ENCODE results near the gene CENPB.
A peak's percentile ranks its signal among the peaks of the same experiment; 100 is the strongest.

The CENPB gene

DNA sequence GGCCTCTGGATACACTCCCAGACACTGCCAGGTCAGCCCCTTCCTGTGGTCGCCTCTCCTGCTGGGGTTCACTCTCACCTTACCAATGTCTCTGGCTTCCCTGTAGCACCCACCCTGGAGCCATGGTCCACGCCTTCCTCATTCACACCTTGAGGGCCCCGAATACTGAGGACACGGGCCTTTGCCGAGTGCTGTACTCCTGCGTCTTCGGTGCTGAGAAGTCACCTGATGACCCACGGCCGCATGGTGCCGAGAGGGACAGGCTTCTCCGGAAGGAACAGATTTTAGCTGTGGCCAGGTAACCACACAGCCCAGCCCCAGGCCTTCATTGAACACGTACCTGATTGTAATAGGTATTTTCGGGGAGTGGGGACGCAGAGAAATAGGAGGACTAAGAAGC, 35.5 kb upstream of the CENPB start:
- no peak for DNase-seq (ENCODE audit: low read depth)
- no peak overlapping the region for H3K4me3 ChIP-seq (ENCODE audit: control insufficient read depth, low read depth, low read length)
- TF ChIP-seq, protein P1, sequence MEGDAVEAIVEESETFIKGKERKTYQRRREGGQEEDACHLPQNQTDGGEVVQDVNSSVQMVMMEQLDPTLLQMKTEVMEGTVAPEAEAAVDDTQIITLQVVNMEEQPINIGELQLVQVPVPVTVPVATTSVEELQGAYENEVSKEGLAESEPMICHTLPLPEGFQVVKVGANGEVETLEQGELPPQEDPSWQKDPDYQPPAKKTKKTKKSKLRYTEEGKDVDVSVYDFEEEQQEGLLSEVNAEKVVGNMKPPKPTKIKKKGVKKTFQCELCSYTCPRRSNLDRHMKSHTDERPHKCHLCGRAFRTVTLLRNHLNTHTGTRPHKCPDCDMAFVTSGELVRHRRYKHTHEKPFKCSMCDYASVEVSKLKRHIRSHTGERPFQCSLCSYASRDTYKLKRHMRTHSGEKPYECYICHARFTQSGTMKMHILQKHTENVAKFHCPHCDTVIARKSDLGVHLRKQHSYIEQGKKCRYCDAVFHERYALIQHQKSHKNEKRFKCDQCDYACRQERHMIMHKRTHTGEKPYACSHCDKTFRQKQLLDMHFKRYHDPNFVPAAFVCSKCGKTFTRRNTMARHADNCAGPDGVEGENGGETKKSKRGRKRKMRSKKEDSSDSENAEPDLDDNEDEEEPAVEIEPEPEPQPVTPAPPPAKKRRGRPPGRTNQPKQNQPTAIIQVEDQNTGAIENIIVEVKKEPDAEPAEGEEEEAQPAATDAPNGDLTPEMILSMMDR (IDR thresholded peaks at IDR 0.05; ENCODE audit: control insufficient read depth, insufficient read depth, low read depth, low read length, missing control alignments), result no peak

DNA sequence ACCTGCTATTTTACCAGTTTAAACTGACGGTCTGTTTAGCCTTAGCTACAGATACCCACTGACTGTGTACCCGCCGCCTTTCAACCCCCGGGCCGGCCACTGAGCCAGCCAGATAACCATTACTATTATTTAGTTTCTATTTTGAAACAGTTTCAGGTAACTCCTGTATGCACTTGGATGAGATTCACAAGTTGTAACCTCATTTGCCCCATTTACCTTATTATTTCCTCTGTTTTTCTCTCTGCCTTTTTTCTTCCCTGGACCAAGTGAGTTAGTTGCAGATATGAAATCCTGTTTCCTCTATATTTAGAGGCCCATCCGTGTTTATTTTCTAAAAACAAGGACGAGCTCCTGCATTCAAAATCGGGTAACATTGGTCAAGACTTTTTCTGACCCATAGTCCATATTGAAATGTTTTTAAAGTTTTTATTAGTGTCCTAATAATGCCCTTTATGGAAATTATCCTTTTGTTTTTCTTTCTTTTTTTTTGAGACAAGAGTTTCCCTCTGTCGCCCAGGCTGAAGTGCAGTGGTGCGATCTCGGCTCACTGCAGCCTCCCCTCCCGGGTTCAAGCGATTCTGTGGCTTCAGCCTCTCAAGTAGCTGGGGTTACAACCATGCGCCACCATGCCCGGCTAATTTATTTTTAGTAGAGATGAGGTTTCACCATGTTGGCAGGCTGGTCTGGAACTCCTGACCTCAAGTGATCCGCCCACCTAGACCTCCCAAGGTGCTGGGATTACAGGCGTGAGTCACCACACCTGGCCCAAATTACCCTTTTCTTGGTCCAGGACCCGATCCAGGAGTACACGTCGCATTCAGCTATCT, 34.6 kb upstream of the CENPB start:
- TF ChIP-seq, protein P1 (IDR thresholded peaks at IDR 0.05; ENCODE audit: control insufficient read depth, insufficient read depth, low read depth, low read length, missing control alignments), result no peak
- H3K4me3 ChIP-seq (ENCODE audit: control insufficient read depth, low read depth, low read length), result peak overlapping the region; percentile 72
- no peak for DNase-seq (ENCODE audit: low read depth)

DNA sequence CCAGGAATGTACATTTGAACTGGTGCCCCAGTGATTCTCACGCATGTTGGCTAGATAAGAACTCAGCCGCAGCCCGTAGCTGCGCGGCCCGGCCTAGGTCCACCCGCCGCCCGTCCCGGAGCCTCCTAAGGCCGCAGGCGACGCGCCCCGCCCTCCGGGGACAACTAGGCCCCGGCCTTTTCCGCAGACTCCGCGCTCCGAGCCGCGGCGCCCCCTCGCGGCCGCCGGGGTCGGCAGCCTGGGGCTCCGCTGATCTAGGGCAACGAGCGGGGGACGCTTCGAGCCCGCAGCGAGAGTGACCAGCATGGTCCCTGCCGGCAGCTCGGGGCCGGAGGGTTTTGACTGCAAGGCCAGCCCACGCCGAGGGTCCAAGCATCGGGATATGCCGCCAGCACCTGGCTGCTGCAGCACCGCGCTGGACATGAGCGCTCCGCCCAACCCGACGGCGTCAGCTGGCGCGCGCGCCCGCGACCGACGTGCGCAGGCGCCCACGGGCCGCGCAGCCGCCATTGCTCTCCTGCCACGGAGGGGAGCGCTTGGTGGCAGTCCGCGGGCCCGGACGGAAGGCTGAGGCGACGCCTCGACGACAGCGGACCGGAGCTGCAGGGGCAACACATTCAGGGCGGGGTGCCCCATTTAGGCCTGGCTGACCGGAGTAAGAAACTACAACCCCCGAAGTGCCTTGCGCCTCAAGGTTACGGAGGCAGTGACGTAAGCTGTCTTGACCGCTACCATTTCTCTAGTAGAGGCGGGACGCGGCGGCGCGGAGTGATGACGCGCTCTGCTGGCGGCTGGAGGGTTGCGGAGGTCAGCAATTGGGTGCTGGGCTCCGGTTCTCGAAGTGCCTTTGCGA, 33.7 kb upstream of the CENPB start, which contains the start of gene AP5S1:
Gene AP5S1, plus strand, starts transcription at position 500 of the 853 bp plus-strand sequence. CDS start 1,571 bp downstream, outside the sequence.
- H3K4me3 ChIP-seq (ENCODE audit: control insufficient read depth, low read depth, low read length), result peak within 1 kb of the TSS; percentile 72
- TF ChIP-seq, protein P1 (IDR thresholded peaks at IDR 0.05; ENCODE audit: control insufficient read depth, insufficient read depth, low read depth, low read length, missing control alignments), result peak; percentile 66
- DNase-seq (ENCODE audit: low read depth), result peak; percentile 79

DNA sequence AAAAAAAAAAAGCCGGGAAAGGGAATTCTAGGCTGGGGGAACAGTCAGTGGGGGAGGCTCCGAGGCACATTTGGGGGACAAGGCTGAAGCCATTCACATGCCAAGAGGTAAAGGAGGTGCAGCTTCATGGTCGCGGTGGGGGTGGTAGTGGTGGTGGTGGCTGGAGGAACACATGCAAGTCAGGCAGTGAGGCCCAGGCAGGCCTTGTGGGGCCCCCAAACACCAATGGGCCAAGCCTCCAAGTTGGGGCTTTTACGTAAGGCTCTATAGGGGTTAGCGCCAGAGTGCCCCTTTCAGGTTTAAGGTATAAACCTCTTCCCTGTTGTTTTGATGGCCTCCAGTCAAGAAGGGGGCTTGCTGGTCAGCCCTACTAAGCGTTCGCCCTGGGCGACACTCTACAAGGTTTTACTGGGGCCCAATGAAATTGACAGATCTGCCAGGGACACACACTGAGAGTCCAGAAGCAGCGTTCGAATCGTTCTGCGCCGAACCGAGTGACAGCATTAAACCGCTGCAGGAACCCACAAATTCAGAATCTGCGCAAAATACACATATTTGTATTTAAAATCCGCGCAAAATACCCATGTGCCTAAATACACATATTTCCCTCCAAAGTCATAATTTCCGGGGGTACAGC, 33.0 kb upstream of the CENPB start:
- no peak for DNase-seq (ENCODE audit: low read depth)
- peak overlapping the region; percentile 72 for H3K4me3 ChIP-seq (ENCODE audit: control insufficient read depth, low read depth, low read length)
- TF ChIP-seq, protein P1 (IDR thresholded peaks at IDR 0.05; ENCODE audit: control insufficient read depth, insufficient read depth, low read depth, low read length, missing control alignments), result no peak

DNA sequence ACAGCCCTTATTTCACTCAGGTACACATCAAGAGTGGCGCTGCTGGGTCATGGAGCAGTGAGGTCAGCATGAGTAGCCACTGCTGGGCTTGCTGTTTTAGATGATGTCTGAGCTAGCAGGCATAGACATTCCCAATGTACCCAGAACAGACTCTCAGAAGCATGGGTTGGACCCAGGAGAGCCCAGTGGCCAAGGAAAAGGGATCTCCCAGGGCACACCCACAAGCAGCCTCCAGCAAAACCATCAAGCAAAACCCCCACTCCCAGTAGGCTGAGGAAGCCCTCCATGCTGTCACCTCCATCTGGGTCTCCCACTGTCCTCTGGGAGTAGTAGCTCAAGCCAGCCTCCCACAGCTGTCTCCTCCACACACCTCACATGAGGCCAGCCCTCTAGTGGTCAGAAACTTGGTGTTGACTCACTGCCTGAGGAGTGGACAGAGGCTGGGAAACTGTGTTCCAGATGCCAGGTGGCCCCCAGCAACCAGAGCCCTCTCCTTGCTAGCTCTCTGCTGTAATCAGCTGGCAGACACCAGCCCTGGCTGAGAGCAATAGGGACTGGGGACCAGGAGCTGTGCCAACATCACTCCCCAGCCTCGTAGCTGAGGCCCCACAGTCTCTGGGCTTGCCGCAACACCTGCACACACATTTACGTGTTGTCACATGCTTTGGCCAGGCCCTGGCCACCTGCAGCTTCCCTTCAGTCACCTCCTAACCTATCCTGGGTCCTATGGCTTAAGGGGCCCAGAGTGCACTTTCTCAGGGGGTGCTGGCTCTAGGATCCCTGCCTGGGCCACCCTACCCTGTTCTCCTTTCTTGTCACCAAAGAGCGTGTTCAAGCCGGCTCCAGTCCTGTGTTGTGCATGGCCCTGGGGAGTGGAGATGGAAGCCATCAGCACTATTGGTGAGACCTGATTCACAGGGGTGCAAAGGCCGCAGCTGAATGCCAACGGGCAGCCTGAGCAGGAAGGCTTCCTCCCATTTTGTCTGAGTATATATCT, 31.9 kb upstream of the CENPB start:
- no peak for DNase-seq (ENCODE audit: low read depth)

More for the DNA sequence above, 31.9 kb upstream of the CENPB start:
- TF ChIP-seq, protein P1 (IDR thresholded peaks at IDR 0.05; ENCODE audit: control insufficient read depth, insufficient read depth, low read depth, low read length, missing control alignments), result peak; percentile 85
- H3K4me3 ChIP-seq (ENCODE audit: control insufficient read depth, low read depth, low read length), result no peak overlapping the region
